ENCODE measurements around the gene TBC1D26.
A peak's percentile ranks its signal among the peaks of the same experiment; 100 is the strongest.
"Not testable (repeated sequence)": the region's sequence is repeated elsewhere in the genome, so short reads cannot be mapped to it uniquely, and the experiment has no call there.

The TBC1D26 gene

GRCh38 chr17:15731900-15732299 lies at the start of gene TBC1D26:
Gene TBC1D26, plus strand, starts transcription at chr17:15732283. Its CDS starts 3,066 bp downstream, at chr17:15735349.
- not testable (repeated sequence) for H3K4me3 Mint-ChIP-seq, H3K27ac Mint-ChIP-seq, H3K27me3 Mint-ChIP-seq, H3K36me3 Mint-ChIP-seq, H3K9me3 Mint-ChIP-seq, H3K4me1 Mint-ChIP-seq

- peak overlapping the region; percentile 92 for H3K4me3 Mint-ChIP-seq
- peaks cover 16% of the 10 kb centered on the region for H3K4me1 Mint-ChIP-seq
- H3K27ac Mint-ChIP-seq: peak overlapping the region; percentile 41
- H3K36me3 Mint-ChIP-seq, H3K9me3 Mint-ChIP-seq, H3K27me3 Mint-ChIP-seq: not testable (repeated sequence)
Measured at GRCh38 chr17:15683135-15683534, 48.9 kb upstream of the TBC1D26 start.

GRCh38 chr17:15683824-15684478 lies 48.1 kb upstream of the TBC1D26 start, which contains the start of gene TRIM16:
Gene TRIM16, minus strand, starts transcription at chr17:15684311. Its CDS starts 32,702 bp downstream, at chr17:15651609.
- Mint-ChIP-seq H3K27ac (peak within 1 kb of the TSS; percentile 93), H3K4me1 (peaks cover 16% of the 10 kb centered on the region), H3K4me3 (peak within 1 kb of the TSS; percentile 92)
- H3K9me3 Mint-ChIP-seq, H3K36me3 Mint-ChIP-seq, H3K27me3 Mint-ChIP-seq: not testable (repeated sequence)

GRCh38 chr17:15687494-15687893 lies 44.6 kb upstream of the TBC1D26 start:
- H3K27ac Mint-ChIP-seq, H3K27me3 Mint-ChIP-seq, H3K9me3 Mint-ChIP-seq, H3K36me3 Mint-ChIP-seq, H3K4me3 Mint-ChIP-seq: not testable (repeated sequence)
- H3K4me1 Mint-ChIP-seq: peaks cover 16% of the 10 kb centered on the region

GRCh38 chr17:15698967-15699366 lies 33.1 kb upstream of the TBC1D26 start:
- peak overlapping the region; percentile 97 for H3K27ac Mint-ChIP-seq
- H3K27me3 Mint-ChIP-seq, H3K9me3 Mint-ChIP-seq, H3K36me3 Mint-ChIP-seq, H3K4me1 Mint-ChIP-seq: not testable (repeated sequence)
- peak overlapping the region; percentile 96 for H3K4me3 Mint-ChIP-seq

GRCh38 chr17:15699413-15699924 lies 32.6 kb upstream of the TBC1D26 start, which contains the start of gene ZNF286A:
Gene ZNF286A, plus strand, starts transcription at chr17:15699752. Its CDS starts 578 bp downstream, at chr17:15700330.
- not testable (repeated sequence) for H3K9me3 Mint-ChIP-seq, H3K4me1 Mint-ChIP-seq, H3K27me3 Mint-ChIP-seq, H3K36me3 Mint-ChIP-seq
- Mint-ChIP-seq H3K27ac (peak within 1 kb of the TSS; percentile 97), H3K4me3 (peak within 1 kb of the TSS; percentile 96)

- peak overlapping the region; percentile 96 for H3K4me3 Mint-ChIP-seq
Measured at GRCh38 chr17:15699937-15700336, 32.1 kb upstream of the TBC1D26 start.

GRCh38 chr17:15704239-15704638 lies 27.8 kb upstream of the TBC1D26 start:
- H3K27ac Mint-ChIP-seq, H3K9me3 Mint-ChIP-seq, H3K4me3 Mint-ChIP-seq, H3K27me3 Mint-ChIP-seq, H3K4me1 Mint-ChIP-seq: not testable (repeated sequence)
- H3K36me3 Mint-ChIP-seq: peaks cover 37% of the 10 kb centered on the region

More at GRCh38 chr17:15699937-15700336, 32.1 kb upstream of the TBC1D26 start:
- H3K4me1 Mint-ChIP-seq, H3K36me3 Mint-ChIP-seq, H3K27me3 Mint-ChIP-seq, H3K9me3 Mint-ChIP-seq: not testable (repeated sequence)
- H3K27ac Mint-ChIP-seq: peak overlapping the region; percentile 97

- not testable (repeated sequence) for H3K4me1 Mint-ChIP-seq, H3K27ac Mint-ChIP-seq, H3K27me3 Mint-ChIP-seq, H3K4me3 Mint-ChIP-seq, H3K9me3 Mint-ChIP-seq
- H3K36me3 Mint-ChIP-seq: peaks cover 42% of the 10 kb centered on the region
Measured at GRCh38 chr17:15704813-15705212, 27.3 kb upstream of the TBC1D26 start.

GRCh38 chr17:15708879-15709278 lies 23.2 kb upstream of the TBC1D26 start:
- H3K27ac Mint-ChIP-seq, H3K4me3 Mint-ChIP-seq, H3K4me1 Mint-ChIP-seq, H3K27me3 Mint-ChIP-seq: not testable (repeated sequence)
- peaks cover 52% of the 10 kb centered on the region for H3K36me3 Mint-ChIP-seq
- peaks cover 12% of the 10 kb centered on the region for H3K9me3 Mint-ChIP-seq

GRCh38 chr17:15716601-15717563 lies 15.2 kb upstream of the TBC1D26 start:
- not testable (repeated sequence) for H3K27ac Mint-ChIP-seq, H3K27me3 Mint-ChIP-seq, H3K4me3 Mint-ChIP-seq, H3K4me1 Mint-ChIP-seq
- Mint-ChIP-seq H3K9me3 (peaks cover 16% of the 10 kb centered on the region), H3K36me3 (peaks cover 34% of the 10 kb centered on the region)

- not testable (repeated sequence) for H3K27ac Mint-ChIP-seq, H3K27me3 Mint-ChIP-seq, H3K4me1 Mint-ChIP-seq, H3K36me3 Mint-ChIP-seq, H3K4me3 Mint-ChIP-seq, H3K9me3 Mint-ChIP-seq
Measured at GRCh38 chr17:15730535-15730934, 1.5 kb upstream of the TBC1D26 start.

- H3K36me3 Mint-ChIP-seq, H3K27ac Mint-ChIP-seq, H3K4me1 Mint-ChIP-seq, H3K27me3 Mint-ChIP-seq, H3K9me3 Mint-ChIP-seq, H3K4me3 Mint-ChIP-seq: not testable (repeated sequence)
Measured at GRCh38 chr17:15733174-15733789, 1.2 kb downstream of the TBC1D26 start.

- H3K27me3 Mint-ChIP-seq, H3K4me1 Mint-ChIP-seq, H3K4me3 Mint-ChIP-seq, H3K27ac Mint-ChIP-seq, H3K9me3 Mint-ChIP-seq, H3K36me3 Mint-ChIP-seq: not testable (repeated sequence)
Measured at GRCh38 chr17:15736578-15736977, 4.5 kb downstream of the TBC1D26 start.

GRCh38 chr17:15738066-15738465 lies 6.0 kb downstream of the TBC1D26 start:
- Mint-ChIP-seq H3K36me3 (no peaks in the 10 kb centered on the region), H3K4me1 (no peaks in the 10 kb centered on the region), H3K4me3 (no peak overlapping the region), H3K9me3 (no peaks in the 10 kb centered on the region), H3K27ac (no peak overlapping the region), H3K27me3 (no peaks in the 10 kb centered on the region)

- not testable (repeated sequence) for H3K27me3 Mint-ChIP-seq, H3K9me3 Mint-ChIP-seq, H3K4me1 Mint-ChIP-seq, H3K36me3 Mint-ChIP-seq, H3K4me3 Mint-ChIP-seq, H3K27ac Mint-ChIP-seq
Measured at GRCh38 chr17:15739259-15739658, 7.2 kb downstream of the TBC1D26 start.
